IMR-90 (cell line): ENCODE results near the gene KCMF1. TPM values are rescaled to one million over a fixed set of nuclear protein-coding genes. Genes with fewer than 3 reads are reported as not detected.

Source experiments
- ATAC-seq: fragments of 200-7000 bp; cut with Tn5 transposase; 2 replicates; pipeline ENCODE4 v1.9.1; 2020; ENCODE audit warnings: low read depth, mild to moderate bottlenecking, moderate library complexity
- BruUV-seq: library from RNA; stranded (reverse); fragments of 400-500 nt; replicated peaks from 2 replicates; lab custom pipeline; 2021; lab: Mats Ljungman, UMichigan
- CTCF ChIA-PET: fragments of 300-600 bp; formaldehyde crosslinking; extraction: SDS; loops from one replicate; lab custom pipeline; 2021; ENCODE audit warnings: antibody characterized with exemption; lab: Yijun Ruan, JAX
- POLR2A ChIA-PET: fragments of 300-600 bp; sonication (Branson Sonifier 250); formaldehyde crosslinking; loops from one replicate; lab custom pipeline; 2022; ENCODE audit warnings: antibody characterized with exemption; ENCODE audit not compliant: unreplicated experiment; lab: Charles Lee
- DNase-seq: peaks from one replicate; pipeline ENCODE4 v3.0.0; 2013
- H2AFZ ChIP-seq: replicated peaks from 2 replicates; pipeline ENCODE3; 2013; ENCODE audit warnings: low read length, mild to moderate bottlenecking; ENCODE audit not compliant: poor library complexity
- H2AK5ac ChIP-seq: 2 replicates; pipeline ENCODE4 v1.6.1; 2013; ENCODE audit warnings: low read depth, low read length, inconsistent platforms
- H2AK9ac ChIP-seq: replicated peaks from 2 replicates; pipeline ENCODE3; 2013; ENCODE audit warnings: mild to moderate bottlenecking, low read depth, low read length, moderate library complexity; ENCODE audit not compliant: poor library complexity
- H2BK120ac ChIP-seq: 2 replicates; pipeline ENCODE4 v1.6.1; 2013; ENCODE audit warnings: low read depth, low read length, inconsistent platforms
- H2BK15ac ChIP-seq: 3 replicates; pipeline ENCODE4 v1.6.1; 2013; ENCODE audit warnings: low read depth, low read length, inconsistent platforms
- H2BK20ac ChIP-seq: 2 replicates; pipeline ENCODE4 v1.6.1; 2013; ENCODE audit warnings: low read depth, mild to moderate bottlenecking, inconsistent platforms, low read length, moderate library complexity
- H2BK5ac ChIP-seq: 2 replicates; pipeline ENCODE4 v1.6.1; 2013; ENCODE audit warnings: mild to moderate bottlenecking, low read depth, low read length, inconsistent platforms; ENCODE audit not compliant: poor library complexity, severe bottlenecking
- H3K14ac ChIP-seq: replicated peaks from 2 replicates; pipeline ENCODE4 v1.6.1; 2013; ENCODE audit warnings: low read depth, low read length, inconsistent platforms
- H3K18ac ChIP-seq: 2 replicates; pipeline ENCODE4 v1.6.1; 2013; ENCODE audit warnings: low read depth, low read length, control low read depth
- H3K23ac ChIP-seq: 2 replicates; pipeline ENCODE4 v1.6.1; 2013; ENCODE audit warnings: low read depth, low read length, inconsistent platforms
- H3K27ac ChIP-seq: 2 replicates; pipeline ENCODE4 v1.5.1; 2013; ENCODE audit warnings: mild to moderate bottlenecking, control low read depth, low read length; ENCODE audit not compliant: insufficient read depth
- H3K27me3 ChIP-seq: 2 replicates; pipeline ENCODE4 v1.6.1; 2013; ENCODE audit warnings: low read length; ENCODE audit not compliant: control insufficient read depth, insufficient read depth
- H3K36me3 ChIP-seq: 2 replicates; pipeline ENCODE4 v1.6.1; 2013; ENCODE audit warnings: low read length, mixed read lengths; ENCODE audit not compliant: control insufficient read depth, insufficient read depth
- H3K4ac ChIP-seq: 2 replicates; pipeline ENCODE4 v1.6.1; 2013; ENCODE audit warnings: low read depth, low read length, inconsistent platforms
- H3K4me1 ChIP-seq: 2 replicates; pipeline ENCODE4 v1.6.1; 2013; ENCODE audit warnings: low read length, mixed read lengths; ENCODE audit not compliant: control insufficient read depth, insufficient read depth
- H3K4me2 ChIP-seq: 2 replicates; pipeline ENCODE4 v1.6.1; 2013; ENCODE audit warnings: low read depth, mild to moderate bottlenecking, control low read depth, low read length, moderate library complexity
- H3K4me3 ChIP-seq: 2 replicates; pipeline ENCODE4 v1.5.1; 2013; ENCODE audit warnings: low read depth, mild to moderate bottlenecking, control low read depth, low read length, moderate library complexity; ENCODE audit not compliant: insufficient read depth
- H3K56ac ChIP-seq: 2 replicates; pipeline ENCODE4 v1.6.1; 2013; ENCODE audit warnings: low read length, inconsistent platforms; ENCODE audit not compliant: insufficient read depth; ENCODE audit errors: extremely low read depth
- H3K79me1 ChIP-seq, 2 experiments: 2 replicates each; pipeline ENCODE4 v1.6.1; 2013; ENCODE audit warnings: low read length in 2 of 2, inconsistent platforms in 1 of 2, low read depth in 1 of 2
- H3K9ac ChIP-seq: 2 replicates; pipeline ENCODE4 v1.6.1; 2013; ENCODE audit warnings: low read depth, low read length, control low read depth
- H3K9me1 ChIP-seq: 2 replicates; pipeline ENCODE4 v1.6.1; 2013; ENCODE audit warnings: low read length, inconsistent platforms; ENCODE audit not compliant: insufficient read depth
- H3K9me3 ChIP-seq: 2 replicates; pipeline ENCODE4 v1.6.1; 2013; ENCODE audit warnings: low read length; ENCODE audit not compliant: control insufficient read depth, insufficient read depth
- H4K20me1 ChIP-seq: 2 replicates; pipeline ENCODE4 v1.6.1; 2013; ENCODE audit warnings: low read length, inconsistent platforms; ENCODE audit not compliant: insufficient read depth
- H4K5ac ChIP-seq: 2 replicates; pipeline ENCODE4 v1.6.1; 2013; ENCODE audit warnings: mild to moderate bottlenecking, low read depth, low read length, control low read depth
- H4K8ac ChIP-seq, 2 experiments: 2 replicates each; pipeline ENCODE4 v1.6.1; 2013; ENCODE audit warnings: low read depth in 2 of 2, low read length in 2 of 2, control low read depth in 1 of 2, inconsistent platforms in 1 of 2
- H4K91ac ChIP-seq: 2 replicates; pipeline ENCODE4 v1.6.1; 2013; ENCODE audit warnings: low read depth, low read length, inconsistent platforms; ENCODE audit not compliant: insufficient read depth
- BHLHE40 ChIP-seq: fragments of 150-350 bp; IDR thresholded peaks from 2 replicates; pipeline ENCODE4 v1.6.1; 2016; ENCODE audit warnings: mild to moderate bottlenecking, low read depth, low read length
- CEBPB ChIP-seq: IDR thresholded peaks from 2 replicates; pipeline ENCODE4 v1.6.1; 2012; ENCODE audit warnings: low read depth, low read length, improper control_type of control experiment
- CHD1 ChIP-seq: IDR thresholded peaks from 2 replicates; pipeline ENCODE4 v1.6.1; 2012; ENCODE audit warnings: low read depth, low read length, improper control_type of control experiment
- FOS ChIP-seq: fragments of 150-350 bp; IDR thresholded peaks from 2 replicates; pipeline ENCODE4 v1.6.1; 2016; ENCODE audit warnings: low read depth, low read length
- MAFK ChIP-seq: IDR thresholded peaks from 2 replicates; pipeline ENCODE4 v1.6.1; 2012; ENCODE audit warnings: low read depth, low read length, improper control_type of control experiment
- MAZ ChIP-seq: IDR thresholded peaks from 2 replicates; pipeline ENCODE4 v1.6.1; 2012; ENCODE audit warnings: low read depth, mild to moderate bottlenecking, low read length, improper control_type of control experiment, moderate library complexity, borderline replicate concordance
- MXI1 ChIP-seq: IDR thresholded peaks from 2 replicates; pipeline ENCODE4 v1.6.1; 2012; ENCODE audit warnings: low read depth, mild to moderate bottlenecking, low read length, moderate library complexity, borderline replicate concordance
- NFE2L2 ChIP-seq: fragments of 150-350 bp; IDR thresholded peaks from 2 replicates; pipeline ENCODE4 v1.6.1; 2016; ENCODE audit warnings: low read depth, mild to moderate bottlenecking, low read length
- POLR2A ChIP-seq: IDR thresholded peaks from 2 replicates; pipeline ENCODE4 v1.6.1; 2012; ENCODE audit warnings: mild to moderate bottlenecking, low read depth, low read length
- RAD21 ChIP-seq: IDR thresholded peaks from 2 replicates; pipeline ENCODE4 v1.6.1; 2012; ENCODE audit warnings: low read length, improper control_type of control experiment
- RCOR1 ChIP-seq: IDR thresholded peaks from 2 replicates; pipeline ENCODE4 v1.6.1; 2012; ENCODE audit warnings: mild to moderate bottlenecking, low read length, improper control_type of control experiment; ENCODE audit not compliant: insufficient replicate concordance
- SMC3 ChIP-seq: fragments of 150-350 bp; IDR thresholded peaks from 2 replicates; pipeline ENCODE4 v1.6.1; 2016; ENCODE audit warnings: low read depth, mild to moderate bottlenecking, antibody characterized with exemption, low read length, moderate library complexity
- WGBS, 2 experiments: methylation state at CpG; one replicate each; pipeline versions ENCODE4 v1.1.5 to v1.1.7; 2013; ENCODE audit warnings: missing lambda C conversion rate in 2 of 2; ENCODE audit not compliant: insufficient read length in 1 of 2; ENCODE audit errors: extremely low coverage in 2 of 2; 5-methylcytosine and 5-hydroxymethylcytosine counted together
- dilution Hi-C: fragments of 300-500 bp; cut with HindIII; formaldehyde crosslinking; loops from one replicate; pipeline ENCODE4 v1.14.3; 2018; ENCODE audit warnings: low sequenced_read_pairs; ENCODE audit not compliant: unreplicated experiment
- in situ Hi-C: fragments of 300-500 bp; cut with MboI; formaldehyde crosslinking; loops from 3 replicates; pipeline ENCODE4 v1.14.3; 2019; ENCODE audit warnings: low sequenced_read_pairs, inconsistent platforms, mixed read lengths
- intact Hi-C: fragments of 100-400 bp; cut with micrococcal nuclease; formaldehyde crosslinking; loops from 2 replicates; pipeline ENCODE4 v1.10.0; 2022
- polyA plus RNA-seq, 3 experiments: library from polyadenylated mRNA; depleted of rRNA; stranded (reverse); fragments of >200 nt; gene quantifications; 2 replicates each; pipeline ENCODE4 v1.2.3, GENCODE V29; 2012; ENCODE audit warnings: low replicate concordance in 1 of 3
- total RNA-seq: library from RNA; depleted of rRNA; stranded (reverse); fragments of >200 nt; gene quantifications from 2 replicates; pipeline ENCODE4 v1.2.3, GENCODE V29; 2012
- TF ChIP-seq, protein P1 (sequence below): fragments of 150-350 bp; IDR thresholded peaks from 2 replicates; pipeline ENCODE4 v1.6.1; 2016; ENCODE audit warnings: low read depth, mild to moderate bottlenecking, low read length, moderate library complexity, borderline replicate concordance
- TF ChIP-seq, protein P2 (sequence below): conservative IDR thresholded peaks from 2 replicates; pipeline ENCODE4 v1.5.1; 2012; ENCODE audit warnings: mild to moderate bottlenecking, low read depth, low read length, improper control_type of control experiment
- TF ChIP-seq, protein P3 (sequence below): fragments of 150-350 bp; IDR thresholded peaks from 2 replicates; pipeline ENCODE4 v1.6.1; 2017; ENCODE audit warnings: mild to moderate bottlenecking, antibody characterized with exemption, low read length, low read depth

KCMF1 gene
- total and polyA plus RNA-seq, 2 of the 4 experiments (the other 2 are of a cell fraction): 49.9 to 108 TPM

DNA sequence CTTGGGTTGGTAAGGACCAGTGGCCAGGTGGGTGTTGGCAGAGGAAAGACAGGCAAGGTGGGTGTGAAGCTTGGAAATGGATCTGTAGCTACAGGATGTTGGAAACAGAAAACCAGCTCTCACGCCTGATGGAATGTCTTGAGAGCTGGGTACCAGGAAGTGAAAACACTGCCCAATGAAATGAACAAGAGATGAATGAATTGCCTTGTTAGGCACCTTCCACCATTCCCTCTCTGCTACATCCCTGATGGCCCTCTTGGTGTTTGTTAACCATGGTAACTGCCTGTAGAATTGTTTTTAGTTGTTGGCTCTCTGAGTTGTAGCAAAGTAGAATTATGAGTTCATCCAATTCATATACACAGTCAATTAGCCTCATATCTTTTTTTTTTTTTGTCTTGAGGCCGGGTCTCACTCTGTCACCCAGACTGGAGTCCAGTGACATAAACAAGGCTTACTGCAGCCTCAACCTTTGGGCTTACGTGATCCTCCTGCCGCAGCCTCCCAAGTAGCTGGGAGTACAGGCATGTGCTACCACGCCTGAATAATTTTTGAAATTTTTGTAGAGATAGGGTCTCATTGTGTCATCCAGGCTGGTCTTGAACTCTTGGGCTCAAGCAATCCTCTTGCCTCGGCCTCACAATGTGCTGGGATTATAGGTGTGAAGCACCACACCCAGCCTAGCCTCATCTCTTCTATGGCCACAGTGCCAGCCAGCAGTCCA, 9.5 kb downstream of the KCMF1 start:
- Histone ChIP-seq H3K27ac (peak overlapping the region; percentile 41; the same call in 1 of the 2 replicates), H4K20me1 (peaks cover 91% of the 10 kb centered on the region), H2BK120ac (no peak overlapping the region), H3K79me1 (peaks cover 0 to 52% of the 10 kb centered on the region in 2 experiments; a peak in 2 of 4 replicates), H3K9me1 (peaks cover 18% of the 10 kb centered on the region), H3K9me3 (no peaks in the 10 kb centered on the region), H4K91ac (no peak overlapping the region), H2BK15ac (no peak overlapping the region), H2BK5ac (peak overlapping the region; percentile 13), H4K5ac (no peak overlapping the region), H3K4me2 (no peak overlapping the region), H3K23ac (no peak overlapping the region), H3K9ac (no peak overlapping the region), H3K4ac (no peak overlapping the region), H4K8ac (no peak overlapping the region), H3K4me3 (no peak overlapping the region), H3K27me3 (no peaks in the 10 kb centered on the region), H3K36me3 (peaks cover 4% of the 10 kb centered on the region), H3K14ac (no peak overlapping the region), H2BK20ac (no peak overlapping the region), H2AFZ (no peak overlapping the region), H2AK9ac (no peak overlapping the region), H3K4me1 (peaks cover 7% of the 10 kb centered on the region), H2AK5ac (peak overlapping the region; percentile 10; the same call in 1 of the 2 replicates), H3K18ac (no peak overlapping the region), H3K56ac (no peak overlapping the region)
- ATAC-seq: no peak
- ChIA-PET CTCF (no interaction called here), POLR2A (interaction anchor here (0.7 kb wide), 1 partner anchor 11 kb away, joined by 4 read pairs; no protein-coding TSS in a partner anchor)
- DNase-seq: no peak
- dilution Hi-C loops: no loop called here
- no TSS peak for BruUV-seq
- intact Hi-C loops: no loop called here
- no CpG with 5 or more reads among the region's 6 CpGs for WGBS, 2 experiments
- in situ Hi-C loops: no loop called here
- TF ChIP-seq NFE2L2 (no peak), SMC3 (no peak), RAD21 (no peak), MAZ (no peak), MXI1 (no peak), FOS (no peak), RCOR1 (no peak), MAFK (no peak), CHD1 (no peak), BHLHE40 (no peak), CEBPB (no peak), POLR2A (no peak)
- TF ChIP-seq, protein P1, sequence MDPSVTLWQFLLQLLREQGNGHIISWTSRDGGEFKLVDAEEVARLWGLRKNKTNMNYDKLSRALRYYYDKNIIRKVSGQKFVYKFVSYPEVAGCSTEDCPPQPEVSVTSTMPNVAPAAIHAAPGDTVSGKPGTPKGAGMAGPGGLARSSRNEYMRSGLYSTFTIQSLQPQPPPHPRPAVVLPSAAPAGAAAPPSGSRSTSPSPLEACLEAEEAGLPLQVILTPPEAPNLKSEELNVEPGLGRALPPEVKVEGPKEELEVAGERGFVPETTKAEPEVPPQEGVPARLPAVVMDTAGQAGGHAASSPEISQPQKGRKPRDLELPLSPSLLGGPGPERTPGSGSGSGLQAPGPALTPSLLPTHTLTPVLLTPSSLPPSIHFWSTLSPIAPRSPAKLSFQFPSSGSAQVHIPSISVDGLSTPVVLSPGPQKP: no peak
- TF ChIP-seq, protein P2, sequence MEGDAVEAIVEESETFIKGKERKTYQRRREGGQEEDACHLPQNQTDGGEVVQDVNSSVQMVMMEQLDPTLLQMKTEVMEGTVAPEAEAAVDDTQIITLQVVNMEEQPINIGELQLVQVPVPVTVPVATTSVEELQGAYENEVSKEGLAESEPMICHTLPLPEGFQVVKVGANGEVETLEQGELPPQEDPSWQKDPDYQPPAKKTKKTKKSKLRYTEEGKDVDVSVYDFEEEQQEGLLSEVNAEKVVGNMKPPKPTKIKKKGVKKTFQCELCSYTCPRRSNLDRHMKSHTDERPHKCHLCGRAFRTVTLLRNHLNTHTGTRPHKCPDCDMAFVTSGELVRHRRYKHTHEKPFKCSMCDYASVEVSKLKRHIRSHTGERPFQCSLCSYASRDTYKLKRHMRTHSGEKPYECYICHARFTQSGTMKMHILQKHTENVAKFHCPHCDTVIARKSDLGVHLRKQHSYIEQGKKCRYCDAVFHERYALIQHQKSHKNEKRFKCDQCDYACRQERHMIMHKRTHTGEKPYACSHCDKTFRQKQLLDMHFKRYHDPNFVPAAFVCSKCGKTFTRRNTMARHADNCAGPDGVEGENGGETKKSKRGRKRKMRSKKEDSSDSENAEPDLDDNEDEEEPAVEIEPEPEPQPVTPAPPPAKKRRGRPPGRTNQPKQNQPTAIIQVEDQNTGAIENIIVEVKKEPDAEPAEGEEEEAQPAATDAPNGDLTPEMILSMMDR: no peak
- TF ChIP-seq, protein P3, sequence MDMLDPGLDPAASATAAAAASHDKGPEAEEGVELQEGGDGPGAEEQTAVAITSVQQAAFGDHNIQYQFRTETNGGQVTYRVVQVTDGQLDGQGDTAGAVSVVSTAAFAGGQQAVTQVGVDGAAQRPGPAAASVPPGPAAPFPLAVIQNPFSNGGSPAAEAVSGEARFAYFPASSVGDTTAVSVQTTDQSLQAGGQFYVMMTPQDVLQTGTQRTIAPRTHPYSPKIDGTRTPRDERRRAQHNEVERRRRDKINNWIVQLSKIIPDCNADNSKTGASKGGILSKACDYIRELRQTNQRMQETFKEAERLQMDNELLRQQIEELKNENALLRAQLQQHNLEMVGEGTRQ: no peak
